ENCODE measurements around the gene SLC17A1. TPM values are rescaled to one million over a fixed set of nuclear protein-coding genes. Genes with fewer than 3 reads are reported as not detected.

The SLC17A1 gene
- total and polyA plus RNA-seq, 2 of the 4 experiments (the other 2 are of a cell fraction) = not detected

DNA sequence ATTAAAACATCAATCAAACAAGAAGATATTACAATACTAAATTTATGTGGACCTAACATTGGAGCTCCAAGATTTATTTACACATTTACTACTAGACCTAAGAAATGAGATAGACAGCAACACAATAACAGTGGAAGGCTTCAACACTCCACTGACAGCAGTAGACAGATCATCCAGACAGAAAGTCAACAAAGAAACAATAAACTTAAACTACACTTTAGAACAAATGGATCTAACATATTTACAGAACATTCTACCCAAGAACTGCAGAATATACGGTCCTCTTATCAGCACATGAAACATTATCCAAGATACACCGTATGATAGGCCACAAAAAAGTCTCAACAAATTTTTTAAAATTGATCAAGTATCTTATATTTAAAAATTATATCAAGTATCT, 27.0 kb downstream of the SLC17A1 start:
- Histone ChIP-seq H3K9me1 (ENCODE audit: insufficient read depth, low read length) (no peaks in the 10 kb centered on the region), H3K4me3 (ENCODE audit: insufficient read depth, low read depth, low read length) (no peak overlapping the region), H4K20me1 (ENCODE audit: insufficient read depth, low read length) (no peaks in the 10 kb centered on the region), H2AK5ac (ENCODE audit: low read depth, low read length) (no peak overlapping the region), H2AFZ (replicated peaks; ENCODE audit: low read length, poor library complexity) (no peak overlapping the region), H3K27ac (ENCODE audit: insufficient read depth, low read length) (no peak overlapping the region), H3K18ac (ENCODE audit: low read depth, low read length) (no peak overlapping the region), H3K14ac (replicated peaks; ENCODE audit: low read depth, low read length) (no peak overlapping the region), H3K36me3 (ENCODE audit: control insufficient read depth, insufficient read depth, low read length) (no peaks in the 10 kb centered on the region), H3K4me2 (ENCODE audit: low read depth, low read length) (no peak overlapping the region), H2BK20ac (ENCODE audit: low read depth, low read length) (no peak overlapping the region), H3K27me3 (ENCODE audit: control insufficient read depth, insufficient read depth, low read length) (no peaks in the 10 kb centered on the region), H3K9ac (ENCODE audit: low read depth, low read length) (no peak overlapping the region), H2BK15ac (ENCODE audit: low read depth, low read length) (no peak overlapping the region), H2BK120ac (ENCODE audit: low read depth, low read length) (no peak overlapping the region), H3K56ac (ENCODE audit: extremely low read depth, insufficient read depth, low read length) (no peak overlapping the region), H2AK9ac (replicated peaks; ENCODE audit: low read depth, low read length, poor library complexity) (no peak overlapping the region), H2BK5ac (ENCODE audit: low read depth, low read length, poor library complexity, severe bottlenecking) (no peak overlapping the region), H3K23ac (ENCODE audit: low read depth, low read length) (no peak overlapping the region), H3K9me3 (ENCODE audit: control insufficient read depth, insufficient read depth, low read length) (no peaks in the 10 kb centered on the region), H3K4ac (ENCODE audit: low read depth, low read length) (no peak overlapping the region), H3K79me1 (ENCODE audit: low read depth in 1 of 2, low read length in 2 of 2) (no peaks in the 10 kb centered on the region), H3K4me1 (ENCODE audit: control insufficient read depth, insufficient read depth, low read length) (no peaks in the 10 kb centered on the region), H4K5ac (ENCODE audit: low read depth, low read length) (no peak overlapping the region), H4K91ac (ENCODE audit: insufficient read depth, low read depth, low read length) (no peak overlapping the region), H4K8ac (ENCODE audit: low read depth in 2 of 2, low read length in 2 of 2) (no peak overlapping the region)
- dilution Hi-C loops (cut with HindIII; ENCODE audit: low sequenced_read_pairs, unreplicated experiment) (no loop called here), intact Hi-C loops (cut with micrococcal nuclease) (no loop called here), in situ Hi-C loops (cut with MboI; ENCODE audit: low sequenced_read_pairs) (no loop called here)
- no CpG with 5 or more reads among the region's 2 CpGs for WGBS, 2 experiments (ENCODE audit: extremely low coverage in 2 of 2, insufficient read length in 1 of 2)
- DNase-seq = no peak
- ChIA-PET CTCF (no interaction called here), POLR2A (ENCODE audit: unreplicated experiment) (no interaction called here)
- TF ChIP-seq, protein P1, sequence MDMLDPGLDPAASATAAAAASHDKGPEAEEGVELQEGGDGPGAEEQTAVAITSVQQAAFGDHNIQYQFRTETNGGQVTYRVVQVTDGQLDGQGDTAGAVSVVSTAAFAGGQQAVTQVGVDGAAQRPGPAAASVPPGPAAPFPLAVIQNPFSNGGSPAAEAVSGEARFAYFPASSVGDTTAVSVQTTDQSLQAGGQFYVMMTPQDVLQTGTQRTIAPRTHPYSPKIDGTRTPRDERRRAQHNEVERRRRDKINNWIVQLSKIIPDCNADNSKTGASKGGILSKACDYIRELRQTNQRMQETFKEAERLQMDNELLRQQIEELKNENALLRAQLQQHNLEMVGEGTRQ (IDR thresholded peaks at IDR 0.05; ENCODE audit: low read depth, low read length) = no peak
- TF ChIP-seq CHD1 (IDR thresholded peaks at IDR 0.05; ENCODE audit: low read depth, low read length) (no peak), RCOR1 (IDR thresholded peaks at IDR 0.05; ENCODE audit: insufficient replicate concordance, low read length) (no peak), NFE2L2 (IDR thresholded peaks at IDR 0.05; ENCODE audit: low read depth, low read length) (no peak), BHLHE40 (IDR thresholded peaks at IDR 0.05; ENCODE audit: low read depth, low read length) (no peak), MAFK (IDR thresholded peaks at IDR 0.05; ENCODE audit: low read depth, low read length) (no peak), FOS (IDR thresholded peaks at IDR 0.05; ENCODE audit: low read depth, low read length) (no peak), MXI1 (IDR thresholded peaks at IDR 0.05; ENCODE audit: borderline replicate concordance, low read depth, low read length) (no peak), MAZ (IDR thresholded peaks at IDR 0.05; ENCODE audit: borderline replicate concordance, low read depth, low read length) (no peak), RFX5 (IDR thresholded peaks at IDR 0.05; ENCODE audit: low read depth, low read length) (no peak), CEBPB (IDR thresholded peaks at IDR 0.05; ENCODE audit: low read depth, low read length) (no peak), SMC3 (IDR thresholded peaks at IDR 0.05; ENCODE audit: low read depth, low read length) (no peak), RAD21 (IDR thresholded peaks at IDR 0.05; ENCODE audit: low read length) (no peak), POLR2A (IDR thresholded peaks at IDR 0.05; ENCODE audit: low read depth, low read length) (no peak)
- TF ChIP-seq, protein P2, sequence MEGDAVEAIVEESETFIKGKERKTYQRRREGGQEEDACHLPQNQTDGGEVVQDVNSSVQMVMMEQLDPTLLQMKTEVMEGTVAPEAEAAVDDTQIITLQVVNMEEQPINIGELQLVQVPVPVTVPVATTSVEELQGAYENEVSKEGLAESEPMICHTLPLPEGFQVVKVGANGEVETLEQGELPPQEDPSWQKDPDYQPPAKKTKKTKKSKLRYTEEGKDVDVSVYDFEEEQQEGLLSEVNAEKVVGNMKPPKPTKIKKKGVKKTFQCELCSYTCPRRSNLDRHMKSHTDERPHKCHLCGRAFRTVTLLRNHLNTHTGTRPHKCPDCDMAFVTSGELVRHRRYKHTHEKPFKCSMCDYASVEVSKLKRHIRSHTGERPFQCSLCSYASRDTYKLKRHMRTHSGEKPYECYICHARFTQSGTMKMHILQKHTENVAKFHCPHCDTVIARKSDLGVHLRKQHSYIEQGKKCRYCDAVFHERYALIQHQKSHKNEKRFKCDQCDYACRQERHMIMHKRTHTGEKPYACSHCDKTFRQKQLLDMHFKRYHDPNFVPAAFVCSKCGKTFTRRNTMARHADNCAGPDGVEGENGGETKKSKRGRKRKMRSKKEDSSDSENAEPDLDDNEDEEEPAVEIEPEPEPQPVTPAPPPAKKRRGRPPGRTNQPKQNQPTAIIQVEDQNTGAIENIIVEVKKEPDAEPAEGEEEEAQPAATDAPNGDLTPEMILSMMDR (conservative IDR thresholded peaks at IDR 0.05; ENCODE audit: low read depth, low read length) = no peak
- TF ChIP-seq, protein P3, sequence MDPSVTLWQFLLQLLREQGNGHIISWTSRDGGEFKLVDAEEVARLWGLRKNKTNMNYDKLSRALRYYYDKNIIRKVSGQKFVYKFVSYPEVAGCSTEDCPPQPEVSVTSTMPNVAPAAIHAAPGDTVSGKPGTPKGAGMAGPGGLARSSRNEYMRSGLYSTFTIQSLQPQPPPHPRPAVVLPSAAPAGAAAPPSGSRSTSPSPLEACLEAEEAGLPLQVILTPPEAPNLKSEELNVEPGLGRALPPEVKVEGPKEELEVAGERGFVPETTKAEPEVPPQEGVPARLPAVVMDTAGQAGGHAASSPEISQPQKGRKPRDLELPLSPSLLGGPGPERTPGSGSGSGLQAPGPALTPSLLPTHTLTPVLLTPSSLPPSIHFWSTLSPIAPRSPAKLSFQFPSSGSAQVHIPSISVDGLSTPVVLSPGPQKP (IDR thresholded peaks at IDR 0.05; ENCODE audit: borderline replicate concordance, low read depth, low read length) = no peak
- BruUV-seq (replicated peaks) = no TSS peak
- ATAC-seq (ENCODE audit: low read depth) = no peak
